Measurements from ENCODE around the gene PLRG1. TPM values are rescaled to one million over a fixed set of nuclear protein-coding genes. Genes with fewer than 3 reads are reported as not detected.

The PLRG1 gene
- total and polyA plus RNA-seq, 4 donors, result 47.0 to 62.6 (median 60.6) TPM

DNA sequence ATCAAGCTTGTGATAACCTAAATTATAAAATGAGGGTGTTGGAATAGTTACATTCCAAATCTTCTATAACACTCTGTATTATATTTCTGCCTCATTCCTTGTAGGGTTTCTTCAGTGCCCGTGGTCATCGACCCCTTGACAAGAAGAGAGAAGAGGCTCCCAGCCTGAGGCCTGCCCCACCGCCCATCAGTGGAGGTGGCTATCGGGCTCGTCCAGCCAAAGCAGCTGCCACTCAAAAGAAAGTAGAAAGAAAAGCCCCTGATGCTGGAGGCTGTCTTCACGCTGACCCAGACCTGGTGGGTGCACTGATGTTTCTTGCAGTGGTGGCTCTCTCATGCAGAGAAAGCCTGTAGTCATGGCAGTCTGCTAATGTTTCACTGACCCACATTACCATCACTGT is 15.5 kb upstream of the PLRG1 start:
- Histone ChIP-seq H3K4me3 (no peak overlapping the region), H3K4me1 (ENCODE audit: control insufficient read depth in 5 of 5, insufficient read depth in 5 of 5, low read length in 5 of 5) (no peaks in the 10 kb centered on the region), H3K9ac (ENCODE audit: insufficient read depth in 1 of 2, low read length in 2 of 2) (no peak overlapping the region), H3K27me3 (ENCODE audit: control insufficient read depth in 3 of 3, insufficient read depth in 3 of 3, low read length in 2 of 3) (peaks cover 0 to 9% (median 0%) of the 10 kb centered on the region in 3 donors), H3K9me3 (ENCODE audit: control insufficient read depth in 4 of 4, insufficient read depth in 3 of 4, low read length in 3 of 4) (no peaks in the 10 kb centered on the region), H3K36me3 (ENCODE audit: control insufficient read depth in 4 of 4, insufficient read depth in 4 of 4, low read length in 4 of 4) (no peaks in the 10 kb centered on the region), H3K27ac (ENCODE audit: low read depth in 1 of 2, low read length in 1 of 2) (no peak overlapping the region)
- TF ChIP-seq, protein P1, sequence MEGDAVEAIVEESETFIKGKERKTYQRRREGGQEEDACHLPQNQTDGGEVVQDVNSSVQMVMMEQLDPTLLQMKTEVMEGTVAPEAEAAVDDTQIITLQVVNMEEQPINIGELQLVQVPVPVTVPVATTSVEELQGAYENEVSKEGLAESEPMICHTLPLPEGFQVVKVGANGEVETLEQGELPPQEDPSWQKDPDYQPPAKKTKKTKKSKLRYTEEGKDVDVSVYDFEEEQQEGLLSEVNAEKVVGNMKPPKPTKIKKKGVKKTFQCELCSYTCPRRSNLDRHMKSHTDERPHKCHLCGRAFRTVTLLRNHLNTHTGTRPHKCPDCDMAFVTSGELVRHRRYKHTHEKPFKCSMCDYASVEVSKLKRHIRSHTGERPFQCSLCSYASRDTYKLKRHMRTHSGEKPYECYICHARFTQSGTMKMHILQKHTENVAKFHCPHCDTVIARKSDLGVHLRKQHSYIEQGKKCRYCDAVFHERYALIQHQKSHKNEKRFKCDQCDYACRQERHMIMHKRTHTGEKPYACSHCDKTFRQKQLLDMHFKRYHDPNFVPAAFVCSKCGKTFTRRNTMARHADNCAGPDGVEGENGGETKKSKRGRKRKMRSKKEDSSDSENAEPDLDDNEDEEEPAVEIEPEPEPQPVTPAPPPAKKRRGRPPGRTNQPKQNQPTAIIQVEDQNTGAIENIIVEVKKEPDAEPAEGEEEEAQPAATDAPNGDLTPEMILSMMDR (IDR thresholded peaks at IDR 0.05; ENCODE audit: control extremely low read depth, extremely low read depth), result no peak
- DNase-seq (no peak), ATAC-seq (ENCODE audit: insufficient read depth, low FRiP score) (no peak)
- 89 to 90% methylated on average over 6 of the region's 6 CpGs for WGBS, 2 donors

DNA sequence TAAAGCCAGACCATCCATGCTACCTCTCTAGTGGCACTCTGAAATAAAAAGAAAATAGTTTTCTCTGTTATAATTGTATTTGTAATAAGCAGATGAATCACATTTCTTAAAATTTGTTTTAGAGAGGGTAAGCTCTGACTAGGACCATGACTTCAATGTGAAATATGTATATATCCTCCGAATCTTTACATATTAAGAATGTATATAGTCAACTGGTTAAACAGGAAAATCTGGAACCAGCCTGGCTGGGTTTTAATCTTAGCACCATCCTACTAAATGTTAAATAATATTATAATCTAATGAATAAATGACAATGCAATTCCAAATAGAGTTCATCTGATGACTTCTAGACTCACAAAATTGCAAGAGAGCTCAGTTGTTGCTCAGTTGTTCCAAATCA is 14.1 kb upstream of the PLRG1 start:
- Histone ChIP-seq H3K4me1 (ENCODE audit: control insufficient read depth in 5 of 5, insufficient read depth in 5 of 5, low read length in 5 of 5) (no peaks in the 10 kb centered on the region), H3K9me3 (ENCODE audit: control insufficient read depth in 4 of 4, insufficient read depth in 3 of 4, low read length in 3 of 4) (no peaks in the 10 kb centered on the region), H3K27me3 (ENCODE audit: control insufficient read depth in 3 of 3, insufficient read depth in 3 of 3, low read length in 2 of 3) (peaks cover 0 to 9% (median 0%) of the 10 kb centered on the region in 3 donors), H3K9ac (ENCODE audit: insufficient read depth in 1 of 2, low read length in 2 of 2) (no peak overlapping the region), H3K4me3 (no peak overlapping the region), H3K27ac (ENCODE audit: low read depth in 1 of 2, low read length in 1 of 2) (no peak overlapping the region), H3K36me3 (ENCODE audit: control insufficient read depth in 4 of 4, insufficient read depth in 4 of 4, low read length in 4 of 4) (no peaks in the 10 kb centered on the region)
- ATAC-seq (ENCODE audit: insufficient read depth, low FRiP score) (no peak), DNase-seq (no peak)
- WGBS, 2 donors, result 84 to 97% methylated on average over 1 of the region's 1 CpG
- TF ChIP-seq, protein P1 (IDR thresholded peaks at IDR 0.05; ENCODE audit: control extremely low read depth, extremely low read depth), result no peak

DNA sequence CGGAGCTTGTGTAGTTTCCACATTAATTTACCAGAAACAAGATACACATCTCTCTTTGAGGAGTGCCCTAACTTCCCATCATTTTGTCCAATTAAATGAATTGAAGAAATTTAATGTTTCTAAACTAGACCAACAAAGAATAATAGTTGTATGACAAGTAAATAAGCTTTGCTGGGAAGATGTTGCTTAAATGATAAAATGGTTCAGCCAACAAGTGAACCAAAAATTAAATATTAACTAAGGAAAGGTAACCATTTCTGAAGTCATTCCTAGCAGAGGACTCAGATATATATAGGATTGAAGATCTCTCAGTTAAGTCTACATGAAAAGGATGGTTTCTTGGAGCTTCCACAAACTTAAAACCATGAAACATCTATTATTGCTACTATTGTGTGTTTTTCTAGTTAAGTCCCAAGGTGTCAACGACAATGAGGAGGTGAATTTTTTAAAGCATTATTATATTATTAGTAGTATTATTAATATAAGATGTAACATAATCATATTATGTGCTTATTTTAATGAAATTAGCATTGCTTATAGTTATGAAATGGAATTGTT is 12.6 kb upstream of the PLRG1 start, which contains the start of gene FGB:
FGB (plus strand) TSS at position 315 of the 558 bp plus-strand sequence; CDS start at position 323, 8 bp downstream.
- DNase-seq (no peak), ATAC-seq (ENCODE audit: insufficient read depth, low FRiP score) (no peak)
- H3K27me3 ChIP-seq (ENCODE audit: control insufficient read depth in 3 of 3, insufficient read depth in 3 of 3, low read length in 2 of 3), result peaks cover 0 to 9% (median 0%) of the 10 kb centered on the region in 3 donors
- TF ChIP-seq, protein P1 (IDR thresholded peaks at IDR 0.05; ENCODE audit: control extremely low read depth, extremely low read depth), result no peak
- H3K4me1 ChIP-seq (ENCODE audit: control insufficient read depth in 5 of 5, insufficient read depth in 5 of 5, low read length in 5 of 5), result no peaks in the 10 kb centered on the region
- H3K4me3 ChIP-seq, result no peak within 1 kb of the TSS
- H3K9me3 ChIP-seq (ENCODE audit: control insufficient read depth in 4 of 4, insufficient read depth in 3 of 4, low read length in 3 of 4), result no peaks in the 10 kb centered on the region
- H3K9ac ChIP-seq (ENCODE audit: insufficient read depth in 1 of 2, low read length in 2 of 2), result no peak within 1 kb of the TSS
- no peaks in the 10 kb centered on the region for H3K36me3 ChIP-seq (ENCODE audit: control insufficient read depth in 4 of 4, insufficient read depth in 4 of 4, low read length in 4 of 4)
- no peak within 1 kb of the TSS for H3K27ac ChIP-seq (ENCODE audit: low read depth in 1 of 2, low read length in 1 of 2)
- WGBS, 2 donors, result 73 to 88% methylated on average over 2 of the region's 2 CpGs

DNA sequence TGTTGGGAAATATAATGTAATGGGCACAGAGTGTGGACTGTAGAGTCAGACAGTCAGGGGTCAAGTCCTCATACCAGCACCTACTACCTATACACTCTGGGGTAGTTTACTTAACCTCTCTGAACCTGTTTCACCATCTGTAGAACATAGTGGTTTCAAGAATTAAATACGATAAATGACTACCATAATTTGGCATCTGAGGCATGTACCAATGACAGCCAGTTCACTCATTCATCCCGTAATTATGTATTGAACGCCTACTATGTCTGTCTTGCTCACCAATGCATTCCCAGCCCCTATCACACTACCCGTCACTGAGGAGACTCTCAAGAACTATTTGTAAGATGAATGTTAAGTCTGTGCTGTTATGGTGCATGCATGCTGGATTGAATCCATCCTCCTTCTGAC is 10.6 kb upstream of the PLRG1 start:
- H3K36me3 ChIP-seq (ENCODE audit: control insufficient read depth in 4 of 4, insufficient read depth in 4 of 4, low read length in 4 of 4), result no peaks in the 10 kb centered on the region
- TF ChIP-seq, protein P1 (IDR thresholded peaks at IDR 0.05; ENCODE audit: control extremely low read depth, extremely low read depth), result no peak
- ATAC-seq (ENCODE audit: insufficient read depth, low FRiP score) (no peak), DNase-seq (no peak)
- no peaks in the 10 kb centered on the region for H3K4me1 ChIP-seq (ENCODE audit: control insufficient read depth in 5 of 5, insufficient read depth in 5 of 5, low read length in 5 of 5)
- 75 to 84% methylated on average over 4 of the region's 4 CpGs for WGBS, 2 donors
- H3K9me3 ChIP-seq (ENCODE audit: control insufficient read depth in 4 of 4, insufficient read depth in 3 of 4, low read length in 3 of 4), result no peaks in the 10 kb centered on the region
- peaks cover 0 to 9% (median 0%) of the 10 kb centered on the region in 3 donors for H3K27me3 ChIP-seq (ENCODE audit: control insufficient read depth in 3 of 3, insufficient read depth in 3 of 3, low read length in 2 of 3)
- H3K27ac ChIP-seq (ENCODE audit: low read depth in 1 of 2, low read length in 1 of 2), result no peak overlapping the region
- H3K4me3 ChIP-seq, result no peak overlapping the region
- H3K9ac ChIP-seq (ENCODE audit: insufficient read depth in 1 of 2, low read length in 2 of 2), result no peak overlapping the region

All from lung (tissue), 12 donors.